Liver (tissue), 3 donors: ENCODE measurements around the gene DNAL1.

Source experiments
- CTCF ChIP-seq: fragments of 150-350 bp; IDR thresholded peaks from 2 replicates; pipeline ENCODE4 v1.5.1; 2017; ENCODE audit warnings: improper control_type of control experiment, low read depth, low read length; ENCODE audit not compliant: missing input control
- EGR1 ChIP-seq, 2 donors: IDR thresholded peaks; 2 replicates each; pipeline ENCODE4 v1.6.1; 2016 to 2018; ENCODE audit warnings: antibody characterized with exemption in 2 of 2, low read depth in 2 of 2
- GABPA ChIP-seq, 2 donors: IDR thresholded peaks in 1 of 2; conservative IDR thresholded peaks in 1 of 2; 2 replicates each; pipeline ENCODE4 v1.6.1; 2016; ENCODE audit warnings: antibody characterized with exemption in 2 of 2, mild to moderate bottlenecking in 1 of 2, moderate library complexity in 1 of 2
- HNF4A ChIP-seq, 2 donors: conservative IDR thresholded peaks; 2 replicates each; pipeline ENCODE4 v1.6.1; 2016; ENCODE audit warnings: antibody characterized with exemption in 2 of 2, mild to moderate bottlenecking in 2 of 2
- REST ChIP-seq: IDR thresholded peaks from 2 replicates; pipeline ENCODE4 v1.6.1; 2016; ENCODE audit warnings: antibody characterized with exemption, mild to moderate bottlenecking
- RXRA ChIP-seq, 2 donors: IDR thresholded peaks; 2 replicates each; pipeline ENCODE4 v1.6.1; 2017 to 2018; ENCODE audit warnings: antibody characterized with exemption in 2 of 2, mild to moderate bottlenecking in 1 of 2
- TAF1 ChIP-seq: conservative IDR thresholded peaks from 2 replicates; pipeline ENCODE4 v1.6.1; 2016; ENCODE audit warnings: antibody characterized with exemption, mild to moderate bottlenecking
- TF ChIP-seq, protein P1 (sequence below): IDR thresholded peaks from 2 replicates; pipeline ENCODE4 v1.6.1; 2016; ENCODE audit warnings: antibody characterized with exemption
- donor health status: healthy.
- donor health status: healthy.

DNA sequence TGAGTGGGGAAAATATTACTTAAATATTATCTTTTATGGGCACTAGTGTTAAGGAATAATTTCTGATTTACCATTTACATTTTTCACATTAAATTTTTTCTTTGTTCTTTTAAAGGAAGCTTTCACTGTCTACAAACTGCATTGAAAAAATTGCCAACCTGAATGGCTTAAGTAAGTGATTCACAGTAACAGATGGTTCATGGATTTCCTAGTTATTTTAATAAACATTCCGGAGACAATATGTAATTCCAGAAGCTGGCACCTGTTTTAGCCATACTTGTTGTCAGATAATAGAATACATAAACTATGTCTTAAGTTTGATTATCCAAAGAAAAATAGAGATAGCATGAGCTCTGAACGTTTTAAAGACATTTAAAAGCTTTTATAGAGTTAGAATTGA lies 17.1 kb downstream of the DNAL1 start:
- no peak for TF ChIP-seq REST
- TF ChIP-seq CTCF = no peak
- no peak for TF ChIP-seq TAF1
- no peak for TF ChIP-seq RXRA (IDR thresholded peaks at IDR 0.05)
- TF ChIP-seq EGR1 (IDR thresholded peaks at IDR 0.05; ENCODE audit: low read depth in 2 of 2) = no peak
- TF ChIP-seq, protein P1, sequence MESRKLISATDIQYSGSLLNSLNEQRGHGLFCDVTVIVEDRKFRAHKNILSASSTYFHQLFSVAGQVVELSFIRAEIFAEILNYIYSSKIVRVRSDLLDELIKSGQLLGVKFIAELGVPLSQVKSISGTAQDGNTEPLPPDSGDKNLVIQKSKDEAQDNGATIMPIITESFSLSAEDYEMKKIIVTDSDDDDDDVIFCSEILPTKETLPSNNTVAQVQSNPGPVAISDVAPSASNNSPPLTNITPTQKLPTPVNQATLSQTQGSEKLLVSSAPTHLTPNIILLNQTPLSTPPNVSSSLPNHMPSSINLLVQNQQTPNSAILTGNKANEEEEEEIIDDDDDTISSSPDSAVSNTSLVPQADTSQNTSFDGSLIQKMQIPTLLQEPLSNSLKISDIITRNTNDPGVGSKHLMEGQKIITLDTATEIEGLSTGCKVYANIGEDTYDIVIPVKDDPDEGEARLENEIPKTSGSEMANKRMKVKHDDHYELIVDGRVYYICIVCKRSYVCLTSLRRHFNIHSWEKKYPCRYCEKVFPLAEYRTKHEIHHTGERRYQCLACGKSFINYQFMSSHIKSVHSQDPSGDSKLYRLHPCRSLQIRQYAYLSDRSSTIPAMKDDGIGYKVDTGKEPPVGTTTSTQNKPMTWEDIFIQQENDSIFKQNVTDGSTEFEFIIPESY = no peak
- TF ChIP-seq HNF4A (conservative IDR thresholded peaks at IDR 0.05) = no peak
- TF ChIP-seq GABPA (IDR thresholded peaks at IDR 0.05 in 1 of 2, conservative IDR thresholded peaks at IDR 0.05 in 1 of 2) = no peak
